ENCODE measurements around the gene TRIM63. TPM values are rescaled to one million over a fixed set of nuclear protein-coding genes. Genes with fewer than 3 reads are reported as not detected.

TRIM63 gene
- total RNA-seq, 1 donor = not detected

GRCh38 chr1:26079178-26079563 lies 11.7 kb upstream of the TRIM63 start:
- no peak for TF ChIP-seq CTCF (IDR thresholded peaks at IDR 0.05; ENCODE audit: insufficient read depth, low read depth, low read length)
- DNase-seq (ENCODE audit: low read depth) = no peak
- H3K4me3 ChIP-seq (ENCODE audit: low read depth, low read length) = no peak overlapping the region

GRCh38 chr1:26078286-26079177 lies 11.1 kb upstream of the TRIM63 start:
- no peak overlapping the region for H3K4me3 ChIP-seq (ENCODE audit: low read depth, low read length)
- TF ChIP-seq CTCF (IDR thresholded peaks at IDR 0.05; ENCODE audit: insufficient read depth, low read depth, low read length) = no peak
- peak; percentile 23 for DNase-seq (ENCODE audit: low read depth)

GRCh38 chr1:26077524-26077923 lies 10.1 kb upstream of the TRIM63 start:
- no peak overlapping the region for H3K4me3 ChIP-seq (ENCODE audit: low read depth, low read length)
- no peak for TF ChIP-seq CTCF (IDR thresholded peaks at IDR 0.05; ENCODE audit: insufficient read depth, low read depth, low read length)
- no peak for DNase-seq (ENCODE audit: low read depth)

- H3K4me3 ChIP-seq (ENCODE audit: low read depth, low read length) = no peak overlapping the region
- DNase-seq (ENCODE audit: low read depth) = no peak
- TF ChIP-seq CTCF (IDR thresholded peaks at IDR 0.05; ENCODE audit: insufficient read depth, low read depth, low read length) = no peak
These were observed 8.2 kb upstream of the TRIM63 start for GRCh38 chr1:26075421-26076144.

- no peak for TF ChIP-seq CTCF (IDR thresholded peaks at IDR 0.05; ENCODE audit: insufficient read depth, low read depth, low read length)
- DNase-seq (ENCODE audit: low read depth) = no peak
- H3K4me3 ChIP-seq (ENCODE audit: low read depth, low read length) = no peak overlapping the region
These were observed 4.9 kb upstream of the TRIM63 start for GRCh38 chr1:26072305-26072704.

GRCh38 chr1:26070963-26071342 lies 3.5 kb upstream of the TRIM63 start:
- no peak for TF ChIP-seq CTCF (IDR thresholded peaks at IDR 0.05; ENCODE audit: insufficient read depth, low read depth, low read length)
- no peak for DNase-seq (ENCODE audit: low read depth)
- no peak overlapping the region for H3K4me3 ChIP-seq (ENCODE audit: low read depth, low read length)

Measured in fibroblast of villous mesenchyme (primary cell).